Measurements from ENCODE around the gene CLASP1. TPM values are rescaled to one million over a fixed set of nuclear protein-coding genes. Genes with fewer than 3 reads are reported as not detected.

Gene CLASP1
- total and polyA plus RNA-seq, 2 of the 8 experiments (the other 6 are each of a cell fraction or from before 2014, with no cell fraction given), result 7.3 to 53.9 TPM

DNA sequence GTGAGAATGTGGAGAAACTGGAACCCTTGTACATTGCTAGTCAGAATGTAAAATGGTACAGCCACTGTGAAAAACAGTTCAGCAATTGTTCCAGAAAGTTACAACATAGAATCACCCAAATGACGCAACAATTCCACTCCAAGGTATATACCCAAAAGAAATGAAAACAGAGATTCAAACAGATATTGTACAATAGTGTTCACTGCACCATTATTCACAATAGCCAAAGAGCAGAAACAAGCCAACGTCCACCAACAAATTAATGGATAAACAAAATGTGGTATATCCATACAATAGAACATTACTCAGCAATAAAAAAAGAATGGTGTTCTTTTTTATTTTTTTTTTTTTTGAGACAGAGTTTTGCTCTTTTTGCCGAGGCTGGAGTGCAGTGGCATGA, 10.9 kb downstream of the CLASP1 start:
- Histone ChIP-seq H3K56ac (replicated peaks; ENCODE audit: insufficient read length, low read depth, low read length) (no peak overlapping the region), H3K4me1 (replicated peaks in 1 of 4; ENCODE audit: control insufficient read depth in 3 of 4, insufficient read depth in 4 of 4, low read length in 3 of 4) (no peaks in the 10 kb centered on the region), H3K36me3 (ENCODE audit: control insufficient read depth in 2 of 4, insufficient read depth in 4 of 4, low read length in 3 of 4) (peaks cover 0 to 13% (median 0%) of the 10 kb centered on the region in 4 experiments; a peak in 1 of 8 replicates), H3K27ac (ENCODE audit: low read depth, low read length) (no peak overlapping the region), H4K8ac (ENCODE audit: extremely low read depth, insufficient read depth, low read length) (no peak overlapping the region), H4K20me1 (replicated peaks in 1 of 2; ENCODE audit: control insufficient read depth in 1 of 2, insufficient read depth in 2 of 2, low read length in 2 of 2) (peaks cover 1 to 3% of the 10 kb centered on the region in 2 experiments), H3K14ac (ENCODE audit: insufficient read length) (no peak overlapping the region), H3K23me2 (ENCODE audit: low read depth, low read length) (no peaks in the 10 kb centered on the region), H2BK120ac (replicated peaks; ENCODE audit: low read depth, low read length) (no peak overlapping the region), H3K4me2 (ENCODE audit: insufficient read depth in 1 of 2, low read depth in 2 of 2, low read length in 2 of 2) (no peak overlapping the region), H2BK20ac (ENCODE audit: low read length) (no peak overlapping the region), H3K23ac (ENCODE audit: insufficient read length) (no peak overlapping the region), H4K91ac (replicated peaks; ENCODE audit: insufficient read length, low read length) (no peak overlapping the region), H2AFZ (ENCODE audit: low read length) (no peak overlapping the region), H3K4me3 (ENCODE audit: extremely low read depth in 1 of 4, insufficient read depth in 2 of 4, low read depth in 3 of 4, low read length in 4 of 4) (no peak overlapping the region), H3K9me3 (ENCODE audit: insufficient read depth in 2 of 2, low read depth in 1 of 2, low read length in 1 of 2) (peaks cover 3 to 5% of the 10 kb centered on the region in 2 experiments; a peak in 1 of 4 replicates), H3K79me1 (ENCODE audit: low read depth, low read length) (peaks cover 4% of the 10 kb centered on the region; the same call in 1 of the 2 replicates), H3K4ac (replicated peaks; ENCODE audit: insufficient read length, low read depth, low read length) (no peak overlapping the region), H4K5ac (ENCODE audit: insufficient read length, low read depth, low read length) (no peak overlapping the region), H2BK5ac (ENCODE audit: low read depth, low read length) (no peak overlapping the region), H2BK15ac (ENCODE audit: low read length) (no peak overlapping the region), H3K79me2 (ENCODE audit: control insufficient read depth in 1 of 2, insufficient read depth in 2 of 2, low read length in 2 of 2) (peaks cover 4 to 90% of the 10 kb centered on the region in 2 experiments), H3K18ac (ENCODE audit: extremely low read depth, low read length) (no peak overlapping the region), H3K27me3 (replicated peaks in 1 of 4; ENCODE audit: control insufficient read depth in 3 of 4, extremely low read depth in 1 of 4, insufficient read depth in 3 of 4, low read length in 3 of 4) (no peaks in the 10 kb centered on the region), H2AK5ac (ENCODE audit: low read depth, low read length) (no peak overlapping the region), H3K9ac (replicated peaks in 1 of 4; ENCODE audit: extremely low read depth in 1 of 4, low read depth in 3 of 4, low read length in 3 of 4) (no peak overlapping the region), H2BK12ac (ENCODE audit: low read depth, low read length) (no peak overlapping the region)
- ChIA-PET POLR2A (ENCODE audit: partially characterized antibody) (no interaction called here), CTCF (ENCODE audit: partially characterized antibody) (no interaction called here)
- 85% methylated on average over 3 of the region's 3 CpGs; no CpG with 5 or more reads in 1 of the 2 experiments for WGBS, 2 experiments (ENCODE audit: extremely low coverage in 1 of 2, insufficient coverage in 1 of 2, insufficient read length in 1 of 2, insufficient replicate concordance in 2 of 2, low coverage in 1 of 2, low lambda C conversion rate in 2 of 2, missing lambda C conversion rate in 1 of 2)
- DNase-seq (ENCODE audit: low read depth in 1 of 2, low spot score in 2 of 2) (no peak), FAIRE-seq (no peak)
- TF ChIP-seq TBP (IDR thresholded peaks at IDR 0.05; ENCODE audit: low read depth, low read length) (no peak), RXRA (IDR thresholded peaks at IDR 0.05; ENCODE audit: insufficient read depth, low read depth, low read length) (no peak), POU5F1 (IDR thresholded peaks at IDR 0.05; ENCODE audit: low read depth, low read length) (no peak), CHD1 (IDR thresholded peaks at IDR 0.05; ENCODE audit: low read depth, low read length) (no peak), PHF8 (conservative IDR thresholded peaks at IDR 0.05; ENCODE audit: low read depth, low read length) (no peak)

Measured in H1 (cell line).